GM18502 (cell line): ENCODE data around the gene TBL1XR1.
"Not testable (repeated sequence)": the region's sequence is repeated elsewhere in the genome, so short reads cannot be mapped to it uniquely, and the experiment has no call there.

Experiments
- ATAC-seq: cut with Tn5 transposase; IDR thresholded peaks from one replicate; pipeline ENCODE4 v1.9.1; 2021; ENCODE audit warnings: mild to moderate bottlenecking; ENCODE audit not compliant: unreplicated experiment, poor library complexity

Gene TBL1XR1

GRCh38 chr3:177186306-177186705 is 11.0 kb downstream of the TBL1XR1 start:
- no peak for ATAC-seq

GRCh38 chr3:177185035-177185574 is 12.2 kb downstream of the TBL1XR1 start:
- peak; percentile 36 for ATAC-seq

- ATAC-seq, result peak; percentile 91
Measured at GRCh38 chr3:177184602-177185001, 12.7 kb downstream of the TBL1XR1 start.

GRCh38 chr3:177182352-177182751 is 14.9 kb downstream of the TBL1XR1 start:
- no peak for ATAC-seq

GRCh38 chr3:177181418-177181817 is 15.9 kb downstream of the TBL1XR1 start:
- ATAC-seq, result no peak

GRCh38 chr3:177180506-177180905 is 16.8 kb downstream of the TBL1XR1 start:
- ATAC-seq, result no peak

GRCh38 chr3:177179281-177180067 is 17.8 kb downstream of the TBL1XR1 start:
- ATAC-seq, result no peak

- no peak for ATAC-seq
Measured at GRCh38 chr3:177177749-177178221, 19.5 kb downstream of the TBL1XR1 start.

GRCh38 chr3:177174607-177175170 is 22.6 kb downstream of the TBL1XR1 start:
- ATAC-seq, result no peak

GRCh38 chr3:177169936-177170722 is 27.2 kb downstream of the TBL1XR1 start:
- no peak for ATAC-seq

- no peak for ATAC-seq
Measured at GRCh38 chr3:177168431-177168830, 28.9 kb downstream of the TBL1XR1 start.

GRCh38 chr3:177162742-177163141 is 34.5 kb downstream of the TBL1XR1 start:
- no peak for ATAC-seq

- not testable (repeated sequence) for ATAC-seq
Measured at GRCh38 chr3:177161603-177162002, 35.7 kb downstream of the TBL1XR1 start.

- no peak for ATAC-seq
Measured at GRCh38 chr3:177158461-177158860, 38.8 kb downstream of the TBL1XR1 start.

- no peak for ATAC-seq
Measured at GRCh38 chr3:177157492-177157891, 39.8 kb downstream of the TBL1XR1 start.

GRCh38 chr3:177154733-177155132 is 42.5 kb downstream of the TBL1XR1 start:
- no peak for ATAC-seq

GRCh38 chr3:177150970-177151627 is 46.2 kb downstream of the TBL1XR1 start:
- ATAC-seq, result peak; percentile 80

- ATAC-seq, result peak; percentile 9
Measured at GRCh38 chr3:177150218-177150916, 46.9 kb downstream of the TBL1XR1 start.

GRCh38 chr3:177149106-177149505 is 48.2 kb downstream of the TBL1XR1 start:
- ATAC-seq, result no peak

GRCh38 chr3:177147790-177148189 is 49.5 kb downstream of the TBL1XR1 start:
- no peak for ATAC-seq
